Muscle of arm (tissue), 12 donors: ENCODE results near the gene CAPZA1. TPM values are rescaled to one million over a fixed set of nuclear protein-coding genes. Genes with fewer than 3 reads are reported as not detected.
A peak's percentile ranks its signal among the peaks of the same experiment; 100 is the strongest.

Experiments used
- DNase-seq: peaks from one replicate; pipeline ENCODE4 v3.0.0-alpha.2; 2013
- polyA plus RNA-seq, 12 donors: library from polyadenylated mRNA; unstranded; fragments of 120-200 nt; gene quantifications; one replicate each; pipeline ENCODE4 v1.2.1, GENCODE V29; 2013; ENCODE audit not compliant: insufficient read length in 12 of 12

The CAPZA1 gene
- polyA plus RNA-seq, 12 donors = 61.4 to 947 (median 94.0) TPM

GRCh38 chr1:112674986-112675727, 55.5 kb downstream of the CAPZA1 start:
- DNase-seq = peak; percentile 54

- no peak for DNase-seq
These were observed 56.2 kb downstream of the CAPZA1 start for GRCh38 chr1:112675728-112676381.

DNA sequence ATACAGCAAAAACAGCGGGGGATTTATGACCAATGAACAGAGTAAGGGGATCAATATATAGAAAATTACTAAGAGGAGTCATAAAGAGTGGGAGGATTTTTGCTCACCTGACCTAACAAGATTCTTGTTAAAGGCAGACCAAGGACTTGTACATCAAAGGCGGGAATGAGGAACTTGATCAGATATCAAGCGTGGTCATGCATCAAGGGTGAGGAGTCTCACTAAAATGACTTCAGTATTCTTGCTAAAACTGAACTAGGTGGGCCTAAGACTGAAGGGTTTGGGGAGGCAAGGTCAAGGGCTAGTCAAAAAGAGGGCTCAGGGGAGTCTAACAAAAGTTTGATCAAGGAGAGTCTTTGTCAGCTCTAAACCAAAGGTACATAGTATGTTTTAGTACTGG, 56.9 kb downstream of the CAPZA1 start:
- no peak for DNase-seq

GRCh38 chr1:112677501-112677900, 57.9 kb downstream of the CAPZA1 start:
- no peak for DNase-seq

DNA sequence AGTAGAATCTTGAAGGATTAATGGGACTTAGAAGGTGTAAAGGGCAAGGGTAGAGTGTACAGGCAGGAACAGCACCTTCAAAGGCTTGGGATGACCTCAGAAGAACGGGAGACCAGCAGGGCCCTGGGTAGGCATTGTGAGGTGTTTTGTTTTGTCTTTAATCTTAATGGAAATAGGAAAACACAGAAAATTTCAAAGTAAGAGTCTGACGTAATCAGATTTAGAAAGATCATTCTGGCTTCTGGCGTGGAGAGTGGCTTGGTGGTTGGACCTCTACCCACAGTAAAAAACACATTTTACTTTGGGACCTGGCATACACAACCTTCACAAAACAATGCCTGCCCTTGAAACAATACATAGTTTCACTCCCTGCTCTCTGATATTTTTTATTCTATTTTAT, 59.0 kb downstream of the CAPZA1 start:
- no peak for DNase-seq

GRCh38 chr1:112685913-112686312, 66.3 kb downstream of the CAPZA1 start:
- DNase-seq = no peak

DNA sequence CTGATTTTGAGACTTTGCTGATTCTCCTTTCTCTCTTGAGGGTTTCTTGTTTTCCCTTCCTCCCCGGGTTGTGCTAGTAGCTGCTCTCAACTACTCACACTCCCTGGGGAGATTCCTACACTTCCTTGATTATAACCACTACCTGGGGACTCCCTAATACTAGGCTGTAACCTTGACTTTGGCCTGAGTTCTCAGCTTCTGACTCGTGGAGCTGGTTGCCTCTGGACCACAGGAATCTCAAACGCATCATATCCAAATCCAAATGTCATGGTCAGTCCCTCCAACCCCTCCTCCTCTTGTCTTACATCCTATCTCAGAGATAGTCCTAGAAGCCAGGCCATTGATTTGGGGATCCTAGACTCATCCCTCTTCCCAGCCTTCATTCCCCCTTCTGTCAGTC, 66.8 kb downstream of the CAPZA1 start:
- DNase-seq = no peak

- no peak for DNase-seq
These were observed 67.2 kb downstream of the CAPZA1 start for GRCh38 chr1:112686835-112687234.

GRCh38 chr1:112687361-112687760, 67.7 kb downstream of the CAPZA1 start:
- DNase-seq = no peak

DNA sequence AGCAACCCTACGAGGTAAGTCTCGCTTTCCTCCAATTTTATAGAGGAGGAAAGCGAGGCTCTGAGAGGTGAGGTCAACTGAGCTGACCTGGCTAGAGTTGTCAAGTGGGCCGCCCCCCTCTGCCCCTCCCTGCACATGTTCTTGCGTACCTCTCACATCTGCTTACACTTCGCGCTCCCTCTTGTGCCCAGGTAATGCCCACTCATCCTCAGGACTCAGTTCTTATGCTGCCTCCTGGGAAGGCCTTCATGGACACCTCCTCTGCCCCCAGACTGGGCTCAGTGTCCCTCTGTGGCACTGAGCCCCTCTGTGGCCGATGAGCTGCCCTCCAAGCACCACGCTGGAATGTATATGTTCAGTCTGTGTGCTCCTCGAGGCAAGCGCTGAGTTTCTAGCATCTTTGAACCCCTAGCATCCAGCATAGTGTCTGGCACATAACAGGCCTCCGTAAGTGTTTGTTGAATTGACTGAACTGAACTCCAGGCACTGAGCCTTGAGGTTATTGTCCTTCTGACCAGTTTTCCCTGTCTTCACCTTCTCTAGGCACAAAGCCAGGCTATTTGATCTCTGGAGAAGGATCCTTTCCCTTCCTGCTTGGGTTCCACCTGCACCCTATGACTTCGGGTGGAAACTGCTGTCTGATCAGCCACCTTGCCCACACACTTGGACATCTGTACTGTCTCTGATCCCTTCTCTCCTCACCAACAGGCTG, 68.3 kb downstream of the CAPZA1 start:
- no peak for DNase-seq

GRCh38 chr1:112688781-112689193, 69.2 kb downstream of the CAPZA1 start:
- DNase-seq = peak; percentile 65

DNA sequence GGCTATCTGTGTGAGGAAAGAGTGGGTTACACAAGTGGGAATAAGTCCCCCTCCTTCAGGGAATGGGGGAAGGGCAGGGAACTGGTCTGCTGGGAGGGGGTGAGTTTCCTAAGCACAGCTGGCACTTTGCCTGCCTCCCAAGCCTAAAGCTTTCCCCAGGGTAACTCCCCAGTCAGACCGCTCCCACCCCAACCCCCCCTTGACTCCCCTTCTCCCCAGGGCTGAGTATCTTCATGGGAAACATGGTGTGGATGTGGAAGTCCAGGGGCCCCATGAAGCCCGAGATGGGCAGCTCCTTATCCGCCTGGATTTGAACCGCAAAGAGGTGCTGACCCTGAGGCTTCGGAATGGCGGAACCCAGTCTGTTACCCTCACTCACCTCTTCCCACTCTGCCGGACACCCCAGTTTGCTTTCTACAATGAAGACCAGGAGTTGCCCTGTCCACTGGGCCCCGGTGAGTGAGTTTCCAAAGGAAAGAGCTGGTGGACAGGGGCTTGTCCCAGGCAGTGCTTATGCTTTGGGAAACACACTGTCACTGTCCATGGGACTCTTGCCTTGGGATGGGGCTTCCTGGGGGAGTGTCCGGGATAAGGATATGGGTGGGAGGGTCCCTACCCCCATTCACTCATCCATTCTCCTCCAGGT, 69.7 kb downstream of the CAPZA1 start:
- no peak for DNase-seq

DNA sequence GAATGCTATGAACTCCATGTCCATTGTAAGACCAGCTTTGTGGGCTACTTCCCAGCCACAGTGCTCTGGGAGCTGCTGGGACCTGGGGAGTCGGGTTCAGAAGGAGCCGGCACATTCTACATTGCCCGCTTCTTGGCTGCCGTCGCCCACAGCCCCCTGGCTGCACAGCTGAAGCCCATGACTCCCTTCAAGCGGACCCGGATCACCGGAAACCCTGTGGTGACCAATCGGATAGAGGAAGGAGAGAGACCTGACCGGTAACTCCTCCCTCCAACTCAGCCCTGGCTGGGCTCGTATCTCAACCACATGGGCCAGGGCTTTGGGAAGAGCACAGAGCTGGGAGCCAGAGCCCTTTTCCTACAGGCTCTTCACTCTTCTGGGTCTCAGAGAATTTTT, 70.2 kb downstream of the CAPZA1 start:
- no peak for DNase-seq

DNA sequence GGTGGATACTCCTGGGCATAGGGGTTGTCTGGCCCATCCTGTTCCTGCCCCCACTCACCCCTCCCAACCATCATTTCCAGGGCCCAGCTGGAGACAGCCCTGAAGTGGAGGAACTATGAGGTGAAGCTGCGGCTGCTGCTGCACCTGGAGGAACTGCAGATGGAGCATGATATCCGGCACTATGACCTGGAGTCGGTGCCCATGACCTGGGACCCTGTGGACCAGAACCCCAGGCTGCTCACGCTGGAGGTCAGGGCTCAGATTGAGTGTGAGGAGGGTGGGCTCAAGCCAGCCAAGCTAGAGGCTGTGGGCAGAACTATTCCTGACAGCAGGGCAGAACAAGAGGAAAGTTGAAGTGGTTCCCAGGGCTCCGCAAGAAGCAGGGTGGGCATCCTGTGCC, 73.0 kb downstream of the CAPZA1 start:
- DNase-seq = no peak

- DNase-seq = no peak
These were observed 74.2 kb downstream of the CAPZA1 start for GRCh38 chr1:112693821-112694220.

- DNase-seq = no peak
These were observed 74.8 kb downstream of the CAPZA1 start for GRCh38 chr1:112694363-112694929.

DNA sequence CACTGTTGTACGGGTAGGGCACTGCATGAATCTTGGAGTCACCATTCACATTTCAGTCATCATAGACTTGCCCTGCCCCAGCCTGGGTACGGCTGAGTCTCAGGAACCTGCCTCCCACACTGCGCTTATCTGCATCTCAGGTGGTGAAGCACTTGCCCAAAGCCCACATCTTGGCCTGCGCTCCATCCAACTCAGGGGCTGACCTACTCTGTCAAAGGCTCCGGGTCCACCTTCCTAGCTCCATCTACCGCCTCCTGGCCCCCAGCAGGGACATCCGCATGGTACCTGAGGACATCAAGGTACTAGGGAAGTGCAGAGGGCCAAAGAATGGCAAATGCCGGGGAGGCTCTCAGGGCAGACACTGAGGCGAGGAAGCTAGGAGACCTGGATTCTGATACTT, 75.6 kb downstream of the CAPZA1 start:
- DNase-seq = no peak

DNA sequence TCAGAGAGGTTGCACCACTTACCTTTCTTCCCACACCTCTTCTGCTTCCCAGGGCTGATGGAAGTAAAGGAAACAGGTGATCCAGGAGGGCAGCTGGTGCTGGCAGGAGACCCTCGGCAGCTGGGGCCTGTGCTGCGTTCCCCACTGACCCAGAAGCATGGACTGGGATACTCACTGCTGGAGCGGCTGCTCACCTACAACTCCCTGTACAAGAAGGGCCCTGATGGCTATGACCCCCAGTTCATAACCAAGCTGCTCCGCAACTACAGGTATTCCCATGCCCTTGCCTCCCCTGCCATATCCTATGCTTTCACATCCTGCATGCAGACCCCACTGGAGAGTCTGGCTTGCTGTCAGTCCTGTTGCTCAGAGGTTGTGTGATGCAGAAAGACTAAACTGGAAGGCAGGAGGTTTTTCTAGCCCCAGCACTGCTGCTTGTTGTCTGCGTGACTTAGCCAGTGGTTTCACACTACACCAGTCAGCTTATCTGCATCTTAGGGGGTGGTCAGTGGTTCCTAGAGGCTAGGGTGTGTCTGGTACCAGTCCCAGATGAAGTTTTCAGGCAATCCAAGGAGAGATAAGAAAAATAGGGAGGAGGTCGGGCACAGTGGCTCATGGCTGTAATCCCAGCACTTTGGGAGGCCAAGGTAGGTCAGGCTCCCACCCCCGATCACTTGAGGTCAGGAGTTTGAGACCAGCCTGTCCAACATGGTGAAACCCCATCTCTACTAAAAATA, 77.1 kb downstream of the CAPZA1 start:
- DNase-seq = no peak

DNA sequence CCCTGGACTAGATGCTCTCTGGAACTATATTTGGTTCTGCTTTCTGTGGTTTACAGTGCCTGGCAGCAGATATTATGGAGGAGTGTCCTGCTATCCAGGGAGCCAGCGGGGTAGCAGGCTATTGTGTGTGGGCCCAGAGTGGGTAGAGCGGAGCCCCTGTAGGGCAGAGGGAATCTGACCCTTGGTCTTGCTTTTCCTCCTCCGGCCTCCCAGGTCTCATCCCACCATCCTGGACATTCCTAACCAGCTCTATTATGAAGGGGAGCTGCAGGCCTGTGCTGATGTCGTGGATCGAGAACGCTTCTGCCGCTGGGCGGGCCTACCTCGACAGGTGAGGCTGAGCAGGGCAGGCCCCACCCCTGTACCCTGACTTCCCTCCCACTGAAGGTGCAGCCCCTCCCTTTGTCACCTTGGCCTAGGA, 78.2 kb downstream of the CAPZA1 start:
- DNase-seq = no peak

DNA sequence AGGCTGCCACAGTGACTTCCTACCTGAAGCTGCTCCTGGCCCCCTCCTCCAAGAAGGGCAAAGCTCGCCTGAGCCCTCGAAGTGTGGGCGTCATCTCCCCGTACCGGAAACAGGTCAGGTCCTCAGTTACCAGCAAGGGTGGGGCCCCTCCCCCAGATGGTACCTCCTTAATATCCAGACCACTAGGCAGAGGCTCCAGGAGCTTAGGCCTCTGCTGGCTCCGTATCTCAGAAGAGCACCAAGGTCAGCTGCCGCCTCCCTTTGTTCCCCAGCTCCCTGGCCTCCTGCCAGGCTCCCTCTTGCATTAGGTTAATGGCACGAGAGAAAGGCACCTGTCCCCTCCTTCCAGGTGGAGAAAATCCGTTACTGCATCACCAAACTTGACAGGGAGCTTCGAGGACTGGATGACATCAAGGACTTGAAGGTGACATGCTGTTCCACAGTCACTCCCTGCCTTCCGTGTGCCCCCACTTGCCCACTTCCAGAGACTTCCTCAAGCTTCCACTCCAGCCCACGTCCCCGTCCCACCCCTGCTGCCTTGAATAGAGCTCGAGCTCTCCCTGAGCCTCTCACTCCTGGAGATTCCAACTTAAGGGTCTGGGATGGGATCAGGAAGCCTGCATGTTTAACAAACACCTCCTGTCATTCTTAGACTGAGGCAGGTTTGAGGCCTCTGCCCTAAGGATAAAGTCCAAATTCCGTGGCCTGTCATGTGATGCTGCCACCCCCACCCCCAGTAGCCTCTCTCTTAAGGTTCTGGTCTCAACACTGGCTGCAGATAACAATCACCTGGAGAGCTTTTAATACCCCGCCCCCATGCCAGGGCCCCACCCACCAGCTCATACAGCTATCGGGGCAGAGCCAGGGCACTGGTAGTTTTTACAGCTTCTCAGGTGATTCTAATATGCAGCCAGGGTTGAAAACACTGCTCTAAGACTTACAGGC, 79.0 kb downstream of the CAPZA1 start:
- DNase-seq = no peak
